HEK293T (cell line): ENCODE results near the gene CANX.

Experiments
- NFRKB ChIP-seq: fragments of 450-650 bp; IDR thresholded peaks from 2 replicates; pipeline ENCODE4 v1.6.1; 2016; ENCODE audit warnings: mild to moderate bottlenecking, moderate library complexity
- SP1 ChIP-seq: fragments of 450-650 bp; IDR thresholded peaks from 2 replicates; pipeline ENCODE4 v1.6.1; 2017

DNA sequence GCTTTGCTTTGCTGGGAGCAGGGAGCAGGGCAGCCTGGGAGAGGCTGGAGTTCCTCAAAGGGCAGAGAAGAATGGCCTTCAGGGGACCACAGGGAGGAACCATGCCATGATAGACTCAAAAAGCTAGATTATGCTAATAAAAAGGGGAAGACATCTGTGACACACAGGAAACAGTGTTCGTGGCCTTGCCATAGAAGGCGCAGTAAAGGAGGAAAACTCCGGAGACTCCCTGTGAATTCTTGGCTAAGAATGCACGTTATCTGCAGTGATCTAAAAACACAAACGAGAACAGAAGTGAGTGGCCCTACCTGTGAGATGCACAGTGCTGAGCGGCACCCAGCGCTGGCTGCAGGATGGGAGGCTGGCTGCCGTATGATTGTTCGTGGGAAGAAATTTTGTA is 79.1 kb downstream of the CANX start:
- TF ChIP-seq NFRKB (no peak), SP1 (no peak)
